ENCODE results near the gene SLX4. TPM values are rescaled to one million over a fixed set of nuclear protein-coding genes. Genes with fewer than 3 reads are reported as not detected.

SLX4 gene
- polyA plus RNA-seq, 1 donor: 6.6 TPM

GRCh38 chr16:3534126-3534525 is 77.3 kb downstream of the SLX4 start:
- no peak overlapping the region for H3K27ac ChIP-seq (ENCODE audit: low read length)
- no peak for DNase-seq
- H3K4me1 ChIP-seq (ENCODE audit: control insufficient read depth, insufficient read depth, low read length): no peaks in the 10 kb centered on the region
- peaks cover 54% of the 10 kb centered on the region for H3K36me3 ChIP-seq (ENCODE audit: control insufficient read depth, insufficient read depth, low read length)
- no peaks in the 10 kb centered on the region for H3K27me3 ChIP-seq (ENCODE audit: control insufficient read depth, insufficient read depth, low read length)
- no peaks in the 10 kb centered on the region for H3K9me3 ChIP-seq (ENCODE audit: control insufficient read depth, low read depth, low read length)
- H3K4me3 ChIP-seq (ENCODE audit: low read length): no peak overlapping the region
- no CpG with 5 or more reads among the region's 10 CpGs for WGBS (ENCODE audit: insufficient coverage, low lambda C conversion rate)

GRCh38 chr16:3532741-3533140 is 78.7 kb downstream of the SLX4 start:
- H3K9me3 ChIP-seq (ENCODE audit: control insufficient read depth, low read depth, low read length): no peaks in the 10 kb centered on the region
- peaks cover 59% of the 10 kb centered on the region for H3K36me3 ChIP-seq (ENCODE audit: control insufficient read depth, insufficient read depth, low read length)
- no peaks in the 10 kb centered on the region for H3K4me1 ChIP-seq (ENCODE audit: control insufficient read depth, insufficient read depth, low read length)
- WGBS (ENCODE audit: insufficient coverage, low lambda C conversion rate): no CpG with 5 or more reads among the region's 12 CpGs
- H3K27me3 ChIP-seq (ENCODE audit: control insufficient read depth, insufficient read depth, low read length): no peaks in the 10 kb centered on the region
- no peak for DNase-seq
- H3K27ac ChIP-seq (ENCODE audit: low read length): no peak overlapping the region
- no peak overlapping the region for H3K4me3 ChIP-seq (ENCODE audit: low read length)

Other genes starting within 250 kb of the SLX4 start
- 15.9 TPM for gene ZSCAN32, start 210.6 kb downstream of the SLX4 start, polyA plus RNA-seq
- 11.4 TPM for gene ZNF174, start 210.4 kb downstream of the SLX4 start, polyA plus RNA-seq
- gene ZNF597, start 168.1 kb downstream of the SLX4 start, polyA plus RNA-seq: 4.2 TPM
- 59.3 TPM for gene NAA60, start 167.9 kb downstream of the SLX4 start, polyA plus RNA-seq
- gene C16orf90, start 116.1 kb downstream of the SLX4 start, polyA plus RNA-seq: not detected
- 24.1 TPM for gene CLUAP1, start 110.6 kb downstream of the SLX4 start, polyA plus RNA-seq
- gene NLRC3, start 34.2 kb downstream of the SLX4 start, polyA plus RNA-seq: 2.5 TPM
- 170 TPM for gene DNASE1, start 43.1 kb upstream of the SLX4 start, polyA plus RNA-seq
- 97.1 TPM for gene TRAP1, start 105.9 kb upstream of the SLX4 start, polyA plus RNA-seq

Measured in large intestine (tissue), 3 donors.